ENCODE data around the gene GAA.
A peak's percentile ranks its signal among the peaks of the same experiment; 100 is the strongest.

The GAA gene

DNA sequence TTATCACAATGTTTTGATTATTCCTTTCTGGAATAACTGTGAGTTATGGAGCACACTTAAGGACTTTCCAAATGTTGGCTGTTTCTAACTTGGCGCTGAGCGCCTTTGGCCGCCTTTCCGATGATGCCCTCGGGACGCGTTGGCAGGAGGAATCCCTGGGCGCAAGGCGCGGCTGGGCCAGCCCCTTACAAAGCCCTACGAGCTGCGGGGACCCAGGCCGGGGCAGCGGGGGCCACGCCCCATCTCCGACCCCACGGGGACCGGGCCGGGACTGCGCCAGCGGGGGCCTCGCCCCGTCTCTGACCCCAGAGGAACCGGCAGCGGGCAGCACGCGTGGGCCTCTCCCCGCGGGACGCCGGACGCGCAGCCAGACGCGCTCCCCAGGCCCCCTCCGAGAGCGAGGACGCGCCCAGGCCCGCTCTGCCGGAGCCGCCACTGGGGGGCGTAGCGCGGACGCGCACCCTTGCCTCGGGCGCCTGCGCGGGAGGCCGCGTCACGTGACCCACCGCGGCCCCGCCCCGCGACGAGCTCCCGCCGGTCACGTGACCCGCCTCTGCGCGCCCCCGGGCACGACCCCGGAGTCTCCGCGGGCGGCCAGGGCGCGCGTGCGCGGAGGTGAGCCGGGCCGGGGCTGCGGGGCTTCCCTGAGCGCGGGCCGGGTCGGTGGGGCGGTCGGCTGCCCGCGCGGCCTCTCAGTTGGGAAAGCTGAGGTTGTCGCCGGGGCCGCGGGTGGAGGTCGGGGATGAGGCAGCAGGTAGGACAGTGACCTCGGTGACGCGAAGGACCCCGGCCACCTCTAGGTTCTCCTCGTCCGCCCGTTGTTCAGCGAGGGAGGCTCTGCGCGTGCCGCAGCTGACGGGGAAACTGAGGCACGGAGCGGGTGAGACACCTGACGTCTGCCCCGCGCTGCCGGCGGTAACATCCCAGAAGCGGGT lies at the start of gene GAA:
Gene GAA, plus strand, starts transcription at position 571 of the 935 bp plus-strand sequence. CDS start 3,006 bp downstream, outside the sequence.
- no peak for TF ChIP-seq EZH2phosphoT487 (IDR thresholded peaks at IDR 0.05; ENCODE audit: borderline replicate concordance)
- TF ChIP-seq, protein P1, sequence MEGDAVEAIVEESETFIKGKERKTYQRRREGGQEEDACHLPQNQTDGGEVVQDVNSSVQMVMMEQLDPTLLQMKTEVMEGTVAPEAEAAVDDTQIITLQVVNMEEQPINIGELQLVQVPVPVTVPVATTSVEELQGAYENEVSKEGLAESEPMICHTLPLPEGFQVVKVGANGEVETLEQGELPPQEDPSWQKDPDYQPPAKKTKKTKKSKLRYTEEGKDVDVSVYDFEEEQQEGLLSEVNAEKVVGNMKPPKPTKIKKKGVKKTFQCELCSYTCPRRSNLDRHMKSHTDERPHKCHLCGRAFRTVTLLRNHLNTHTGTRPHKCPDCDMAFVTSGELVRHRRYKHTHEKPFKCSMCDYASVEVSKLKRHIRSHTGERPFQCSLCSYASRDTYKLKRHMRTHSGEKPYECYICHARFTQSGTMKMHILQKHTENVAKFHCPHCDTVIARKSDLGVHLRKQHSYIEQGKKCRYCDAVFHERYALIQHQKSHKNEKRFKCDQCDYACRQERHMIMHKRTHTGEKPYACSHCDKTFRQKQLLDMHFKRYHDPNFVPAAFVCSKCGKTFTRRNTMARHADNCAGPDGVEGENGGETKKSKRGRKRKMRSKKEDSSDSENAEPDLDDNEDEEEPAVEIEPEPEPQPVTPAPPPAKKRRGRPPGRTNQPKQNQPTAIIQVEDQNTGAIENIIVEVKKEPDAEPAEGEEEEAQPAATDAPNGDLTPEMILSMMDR (conservative IDR thresholded peaks at IDR 0.05; ENCODE audit: low read length), result peak; percentile 58
- Histone ChIP-seq H3K9ac (ENCODE audit: low read depth, low read length, poor library complexity, severe bottlenecking) (peak within 1 kb of the TSS; percentile 87), H3K36me3 (ENCODE audit: insufficient read depth, low read length) (no peaks in the 10 kb centered on the region), H4K20me1 (ENCODE audit: insufficient read depth, low read length, poor library complexity, severe bottlenecking) (no peaks in the 10 kb centered on the region), H3K79me2 (ENCODE audit: insufficient read depth, low read length) (peaks cover 7% of the 10 kb centered on the region), H3K9me3 (ENCODE audit: insufficient read depth, low read depth, low read length) (no peaks in the 10 kb centered on the region), H2AFZ (ENCODE audit: low read length) (peak within 1 kb of the TSS; percentile 98), H3K4me3 (ENCODE audit: low read length, poor library complexity, severe bottlenecking) (peak within 1 kb of the TSS; percentile 97), H3K4me1 (ENCODE audit: insufficient read depth, low read length, poor library complexity, severe bottlenecking) (peaks cover 22% of the 10 kb centered on the region), H3K4me2 (ENCODE audit: low read depth, low read length, poor library complexity, severe bottlenecking) (peak within 1 kb of the TSS; percentile 99), H3F3A (ENCODE audit: low read depth) (no peaks in the 10 kb centered on the region), H3K9me2 (replicated peaks; ENCODE audit: low read depth, low read length) (no peaks in the 10 kb centered on the region), H3K27me3 (ENCODE audit: insufficient read depth, low read length, poor library complexity, severe bottlenecking) (no peaks in the 10 kb centered on the region)

DNA sequence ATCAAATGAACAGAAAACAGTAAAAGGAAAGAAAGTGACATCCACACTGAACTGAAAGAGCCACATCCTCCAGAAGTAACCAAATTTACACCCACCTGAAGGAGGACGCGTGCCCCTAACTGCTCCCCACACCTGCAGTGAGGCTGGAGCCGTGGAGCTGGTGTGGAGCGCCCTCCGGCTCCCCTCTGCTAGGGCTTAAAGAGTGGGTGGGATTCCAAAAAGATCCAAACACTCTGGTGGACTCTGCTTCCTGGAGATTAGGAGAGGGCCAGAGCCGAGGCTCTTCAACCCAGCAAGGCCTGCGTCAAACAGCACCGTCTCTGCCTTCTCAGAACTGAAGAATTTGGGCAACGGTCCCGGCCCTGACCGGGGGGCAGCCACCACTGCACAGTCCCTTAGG lies 49.7 kb upstream of the GAA start:
- Histone ChIP-seq H3K9me3 (ENCODE audit: insufficient read depth, low read depth, low read length) (no peaks in the 10 kb centered on the region), H2AFZ (ENCODE audit: low read length) (no peak overlapping the region), H3F3A (ENCODE audit: low read depth) (no peaks in the 10 kb centered on the region), H3K79me2 (ENCODE audit: insufficient read depth, low read length) (no peaks in the 10 kb centered on the region), H3K27me3 (ENCODE audit: insufficient read depth, low read length, poor library complexity, severe bottlenecking) (no peaks in the 10 kb centered on the region), H3K9me2 (replicated peaks; ENCODE audit: low read depth, low read length) (no peaks in the 10 kb centered on the region), H3K4me2 (ENCODE audit: low read depth, low read length, poor library complexity, severe bottlenecking) (no peak overlapping the region), H4K20me1 (ENCODE audit: insufficient read depth, low read length, poor library complexity, severe bottlenecking) (no peaks in the 10 kb centered on the region), H3K36me3 (ENCODE audit: insufficient read depth, low read length) (no peaks in the 10 kb centered on the region), H3K4me1 (ENCODE audit: insufficient read depth, low read length, poor library complexity, severe bottlenecking) (no peaks in the 10 kb centered on the region), H3K4me3 (ENCODE audit: low read length, poor library complexity, severe bottlenecking) (no peak overlapping the region), H3K9ac (ENCODE audit: low read depth, low read length, poor library complexity, severe bottlenecking) (no peak overlapping the region)
- TF ChIP-seq EZH2phosphoT487 (IDR thresholded peaks at IDR 0.05; ENCODE audit: borderline replicate concordance), result no peak
- TF ChIP-seq, protein P1 (conservative IDR thresholded peaks at IDR 0.05; ENCODE audit: low read length), result no peak

DNA sequence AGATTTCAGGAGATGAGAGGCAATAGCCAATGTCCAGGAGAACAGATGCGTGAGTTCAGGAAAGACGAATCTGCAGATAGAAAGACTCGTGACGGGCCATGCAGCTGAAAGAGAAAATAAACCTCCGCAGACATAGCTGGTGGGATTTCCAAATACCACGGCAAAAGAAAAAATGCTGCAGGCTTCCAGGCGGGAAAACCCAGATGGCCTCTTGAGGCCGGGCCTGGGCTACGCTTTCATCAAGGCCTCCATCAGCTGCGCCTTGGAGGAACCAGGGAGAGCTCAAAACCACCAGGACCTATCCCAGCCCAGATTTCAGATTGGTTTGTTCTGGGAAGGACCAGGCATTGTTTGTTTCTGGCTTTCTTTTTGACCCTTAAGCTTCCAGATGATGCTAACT lies 48.3 kb upstream of the GAA start:
- H3K4me2 ChIP-seq (ENCODE audit: low read depth, low read length, poor library complexity, severe bottlenecking), result no peak overlapping the region
- H3K9me2 ChIP-seq (replicated peaks; ENCODE audit: low read depth, low read length), result no peaks in the 10 kb centered on the region
- H3K4me3 ChIP-seq (ENCODE audit: low read length, poor library complexity, severe bottlenecking), result no peak overlapping the region
- H3K27me3 ChIP-seq (ENCODE audit: insufficient read depth, low read length, poor library complexity, severe bottlenecking), result no peaks in the 10 kb centered on the region
- H2AFZ ChIP-seq (ENCODE audit: low read length), result no peak overlapping the region
- no peaks in the 10 kb centered on the region for H3F3A ChIP-seq (ENCODE audit: low read depth)
- H3K36me3 ChIP-seq (ENCODE audit: insufficient read depth, low read length), result no peaks in the 10 kb centered on the region
- no peak overlapping the region for H3K9ac ChIP-seq (ENCODE audit: low read depth, low read length, poor library complexity, severe bottlenecking)
- H4K20me1 ChIP-seq (ENCODE audit: insufficient read depth, low read length, poor library complexity, severe bottlenecking), result no peaks in the 10 kb centered on the region
- H3K9me3 ChIP-seq (ENCODE audit: insufficient read depth, low read depth, low read length), result no peaks in the 10 kb centered on the region
- no peaks in the 10 kb centered on the region for H3K79me2 ChIP-seq (ENCODE audit: insufficient read depth, low read length)
- no peaks in the 10 kb centered on the region for H3K4me1 ChIP-seq (ENCODE audit: insufficient read depth, low read length, poor library complexity, severe bottlenecking)
- TF ChIP-seq EZH2phosphoT487 (IDR thresholded peaks at IDR 0.05; ENCODE audit: borderline replicate concordance), result no peak
- TF ChIP-seq, protein P1 (conservative IDR thresholded peaks at IDR 0.05; ENCODE audit: low read length), result no peak

Measured in Loucy (cell line).